Measurements from ENCODE around the gene SVIL.

SVIL gene

GRCh38 chr10:29533046-29533445 lies 101.7 kb downstream of the SVIL start:
- H3K4me2 ChIP-seq (ENCODE audit: low read depth, low read length): no peak overlapping the region

GRCh38 chr10:29532256-29532878 lies 102.4 kb downstream of the SVIL start:
- Histone ChIP-seq H3K79me2 (ENCODE audit: low read length) (no peaks in the 10 kb centered on the region), H3K27ac (ENCODE audit: low read length) (no peak overlapping the region), H3K9ac (ENCODE audit: low read length) (no peak overlapping the region), H3K27me3 (replicated peaks; ENCODE audit: insufficient read depth, low read length) (no peaks in the 10 kb centered on the region), H2AFZ (ENCODE audit: low read length) (no peak overlapping the region), H3K4me3 (ENCODE audit: low read length) (no peak overlapping the region), H3F3A (ENCODE audit: insufficient read depth, low read length) (no peaks in the 10 kb centered on the region), H3K4me1 (ENCODE audit: low read length) (no peaks in the 10 kb centered on the region), H3K36me3 (replicated peaks; ENCODE audit: insufficient read depth, low read length) (no peaks in the 10 kb centered on the region), H3K9me2 (replicated peaks; ENCODE audit: insufficient read depth, low read length) (no peaks in the 10 kb centered on the region), H3K4me2 (ENCODE audit: low read depth, low read length) (no peak overlapping the region), H3K9me3 (replicated peaks; ENCODE audit: insufficient read depth, low read length) (no peaks in the 10 kb centered on the region), H4K20me1 (ENCODE audit: insufficient read depth, low read length) (no peaks in the 10 kb centered on the region)
- TF ChIP-seq CTCF (IDR thresholded peaks at IDR 0.05; ENCODE audit: low read length): no peak
- no peak for TF ChIP-seq EZH2 (optimal IDR thresholded peaks at IDR 0.05; ENCODE audit: low read depth, low read length)
- no peak for TF ChIP-seq EZH2phosphoT487 (IDR thresholded peaks at IDR 0.05; ENCODE audit: low read length)
- DNase-seq: no peak

More at GRCh38 chr10:29533046-29533445, 101.7 kb downstream of the SVIL start:
- no peak overlapping the region for H3K9ac ChIP-seq (ENCODE audit: low read length)
- no peaks in the 10 kb centered on the region for H3K79me2 ChIP-seq (ENCODE audit: low read length)
- no peak for DNase-seq
- no peaks in the 10 kb centered on the region for H3K9me3 ChIP-seq (replicated peaks; ENCODE audit: insufficient read depth, low read length)
- H3K9me2 ChIP-seq (replicated peaks; ENCODE audit: insufficient read depth, low read length): no peaks in the 10 kb centered on the region
- H3K27me3 ChIP-seq (replicated peaks; ENCODE audit: insufficient read depth, low read length): no peaks in the 10 kb centered on the region
- no peaks in the 10 kb centered on the region for H3F3A ChIP-seq (ENCODE audit: insufficient read depth, low read length)
- no peak overlapping the region for H3K27ac ChIP-seq (ENCODE audit: low read length)
- no peak for TF ChIP-seq CTCF (IDR thresholded peaks at IDR 0.05; ENCODE audit: low read length)
- TF ChIP-seq EZH2phosphoT487 (IDR thresholded peaks at IDR 0.05; ENCODE audit: low read length): no peak
- TF ChIP-seq EZH2 (optimal IDR thresholded peaks at IDR 0.05; ENCODE audit: low read depth, low read length): no peak
- no peaks in the 10 kb centered on the region for H4K20me1 ChIP-seq (ENCODE audit: insufficient read depth, low read length)
- no peaks in the 10 kb centered on the region for H3K4me1 ChIP-seq (ENCODE audit: low read length)
- H3K36me3 ChIP-seq (replicated peaks; ENCODE audit: insufficient read depth, low read length): no peaks in the 10 kb centered on the region
- no peak overlapping the region for H2AFZ ChIP-seq (ENCODE audit: low read length)
- no peak overlapping the region for H3K4me3 ChIP-seq (ENCODE audit: low read length)

GRCh38 chr10:29530112-29530976 lies 104.4 kb downstream of the SVIL start:
- Histone ChIP-seq H3K27ac (ENCODE audit: low read length) (no peak overlapping the region), H3F3A (ENCODE audit: insufficient read depth, low read length) (no peaks in the 10 kb centered on the region), H3K9me2 (replicated peaks; ENCODE audit: insufficient read depth, low read length) (no peaks in the 10 kb centered on the region), H3K9ac (ENCODE audit: low read length) (no peak overlapping the region), H2AFZ (ENCODE audit: low read length) (no peak overlapping the region), H3K27me3 (replicated peaks; ENCODE audit: insufficient read depth, low read length) (no peaks in the 10 kb centered on the region), H3K4me2 (ENCODE audit: low read depth, low read length) (no peak overlapping the region), H3K4me1 (ENCODE audit: low read length) (no peaks in the 10 kb centered on the region), H3K79me2 (ENCODE audit: low read length) (no peaks in the 10 kb centered on the region), H3K4me3 (ENCODE audit: low read length) (no peak overlapping the region), H3K9me3 (replicated peaks; ENCODE audit: insufficient read depth, low read length) (no peaks in the 10 kb centered on the region), H3K36me3 (replicated peaks; ENCODE audit: insufficient read depth, low read length) (no peaks in the 10 kb centered on the region), H4K20me1 (ENCODE audit: insufficient read depth, low read length) (no peaks in the 10 kb centered on the region)
- no peak for TF ChIP-seq CTCF (IDR thresholded peaks at IDR 0.05; ENCODE audit: low read length)
- no peak for TF ChIP-seq EZH2 (optimal IDR thresholded peaks at IDR 0.05; ENCODE audit: low read depth, low read length)
- TF ChIP-seq EZH2phosphoT487 (IDR thresholded peaks at IDR 0.05; ENCODE audit: low read length): no peak
- DNase-seq: no peak

Measured in MM.1S (cell line).